COLO668 (cell line): ENCODE measurements around the gene TM9SF2.
A peak's percentile ranks its signal among the peaks of the same experiment; 100 is the strongest.

Experiments
- DNase-seq: peaks from one replicate; lab custom pipeline; 2025; ENCODE audit not compliant: unreplicated experiment; lab: John Stamatoyannopoulos, UW

Gene TM9SF2

GRCh38 chr13:99495466-99496183, 5.6 kb upstream of the TM9SF2 start:
- DNase-seq = no peak

- DNase-seq = no peak
Observed at GRCh38 chr13:99496184-99497142, 4.8 kb upstream of the TM9SF2 start.

- DNase-seq = peak; percentile 100
Observed at GRCh38 chr13:99498171-99499161, 2.8 kb upstream of the TM9SF2 start.

GRCh38 chr13:99500839-99501183, 461 bp upstream of the TM9SF2 start:
- no peak for DNase-seq

- peak; percentile 48 for DNase-seq
Observed at GRCh38 chr13:99501848-99502301, 603 bp downstream of the TM9SF2 start.

- DNase-seq = no peak
Observed at GRCh38 chr13:99505814-99506269, 4.6 kb downstream of the TM9SF2 start.

- no peak for DNase-seq
Observed at GRCh38 chr13:99506634-99507033, 5.4 kb downstream of the TM9SF2 start.

GRCh38 chr13:99507054-99507453, 5.8 kb downstream of the TM9SF2 start:
- DNase-seq = no peak

GRCh38 chr13:99507551-99507950, 6.3 kb downstream of the TM9SF2 start:
- no peak for DNase-seq

- no peak for DNase-seq
Observed at GRCh38 chr13:99507986-99508385, 6.7 kb downstream of the TM9SF2 start.

GRCh38 chr13:99509479-99509878, 8.2 kb downstream of the TM9SF2 start:
- no peak for DNase-seq

GRCh38 chr13:99514801-99515200, 13.5 kb downstream of the TM9SF2 start:
- no peak for DNase-seq

- DNase-seq = no peak
Observed at GRCh38 chr13:99516153-99516929, 15.1 kb downstream of the TM9SF2 start.

- DNase-seq = no peak
Observed at GRCh38 chr13:99517577-99517976, 16.3 kb downstream of the TM9SF2 start.

GRCh38 chr13:99517984-99518383, 16.7 kb downstream of the TM9SF2 start:
- no peak for DNase-seq

- no peak for DNase-seq
Observed at GRCh38 chr13:99522298-99522697, 21.0 kb downstream of the TM9SF2 start.

- DNase-seq = no peak
Observed at GRCh38 chr13:99523838-99524237, 22.6 kb downstream of the TM9SF2 start.

GRCh38 chr13:99525967-99526366, 24.7 kb downstream of the TM9SF2 start:
- no peak for DNase-seq

- no peak for DNase-seq
Observed at GRCh38 chr13:99526549-99526948, 25.3 kb downstream of the TM9SF2 start.

GRCh38 chr13:99527301-99527700, 26.0 kb downstream of the TM9SF2 start:
- no peak for DNase-seq
